GM12801 (cell line): ENCODE measurements around the gene CDKL5.

Experiments
- CTCF ChIP-seq: IDR thresholded peaks from one replicate; pipeline ENCODE4 v1.5.1; 2011; ENCODE audit warnings: control low read depth; ENCODE audit not compliant: insufficient read length; ENCODE audit errors: extremely low read depth

The CDKL5 gene

GRCh38 chrX:18410038-18410437 lies 15.4 kb upstream of the CDKL5 start:
- TF ChIP-seq CTCF: no peak

- no peak for TF ChIP-seq CTCF
Observed at GRCh38 chrX:18415386-18415785, 10.0 kb upstream of the CDKL5 start.

GRCh38 chrX:18422325-18422724 lies 3.1 kb upstream of the CDKL5 start:
- TF ChIP-seq CTCF: no peak

- no peak for TF ChIP-seq CTCF
Observed at GRCh38 chrX:18422886-18423285, 2.5 kb upstream of the CDKL5 start.

GRCh38 chrX:18424482-18425198 lies 768 bp upstream of the CDKL5 start:
- no peak for TF ChIP-seq CTCF

GRCh38 chrX:18426004-18426320 lies 554 bp downstream of the CDKL5 start:
- TF ChIP-seq CTCF: no peak

GRCh38 chrX:18428006-18428405 lies 2.6 kb downstream of the CDKL5 start:
- no peak for TF ChIP-seq CTCF
